Uterus (tissue), 2 donors: Measurements from ENCODE around the gene PPP1R2.

Experiments
- CTCF ChIP-seq, 4 experiments: fragments of 200-600 bp in 2 of 4; fragments of 450-650 bp in 2 of 4; sonication (generic) in 2 of 4; IDR thresholded peaks; one replicate each; pipeline ENCODE4 v1.5.1; 2016 to 2019; ENCODE audit warnings: antibody characterized with exemption in 4 of 4, mild to moderate bottlenecking in 2 of 4, moderate library complexity in 1 of 4
- POLR2A ChIP-seq, 2 donors: fragments of 450-650 bp; IDR thresholded peaks; one replicate each; pipeline ENCODE4 v1.6.1; 2016; ENCODE audit warnings: antibody characterized with exemption in 2 of 2, mild to moderate bottlenecking in 1 of 2, moderate library complexity in 1 of 2

DNA sequence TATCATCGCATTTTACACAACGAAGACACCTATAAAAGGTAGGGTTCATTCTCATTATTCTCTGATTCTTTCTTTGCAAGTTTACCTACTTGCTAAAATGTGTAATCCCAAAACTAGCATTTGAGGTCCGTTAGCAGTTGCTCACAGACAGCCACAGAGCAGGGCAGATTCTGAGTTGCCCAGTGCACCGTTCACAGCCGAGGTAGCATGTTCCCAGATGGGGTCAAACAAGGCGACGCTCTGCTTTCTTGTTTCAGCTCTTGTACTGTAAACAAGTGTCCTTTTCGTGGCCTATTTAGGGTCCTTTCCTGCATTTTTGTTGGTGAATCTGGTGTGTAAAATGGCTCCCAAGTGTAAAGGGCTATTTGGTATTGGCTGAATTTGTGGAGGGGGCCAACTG, 3.1 kb downstream of the PPP1R2 start:
- no peak for TF ChIP-seq POLR2A (IDR thresholded peaks at IDR 0.05)
- TF ChIP-seq CTCF (IDR thresholded peaks at IDR 0.05) = no peak
